Activated T-cell treated with anti-CD3 and anti-CD28 coated beads for 1 hour (primary cell): ENCODE measurements around the gene C5orf47.

Experiments used
- DNase-seq: peaks from one replicate; pipeline ENCODE4 v3.0.0-alpha.2; 2020; ENCODE audit warnings: low read depth

C5orf47 gene

GRCh38 chr5:173988554-173989431 lies at the start of gene C5orf47:
C5orf47 (plus strand) TSS chr5:173989170; CDS start chr5:173989264, 94 bp downstream.
- DNase-seq: no peak

DNA sequence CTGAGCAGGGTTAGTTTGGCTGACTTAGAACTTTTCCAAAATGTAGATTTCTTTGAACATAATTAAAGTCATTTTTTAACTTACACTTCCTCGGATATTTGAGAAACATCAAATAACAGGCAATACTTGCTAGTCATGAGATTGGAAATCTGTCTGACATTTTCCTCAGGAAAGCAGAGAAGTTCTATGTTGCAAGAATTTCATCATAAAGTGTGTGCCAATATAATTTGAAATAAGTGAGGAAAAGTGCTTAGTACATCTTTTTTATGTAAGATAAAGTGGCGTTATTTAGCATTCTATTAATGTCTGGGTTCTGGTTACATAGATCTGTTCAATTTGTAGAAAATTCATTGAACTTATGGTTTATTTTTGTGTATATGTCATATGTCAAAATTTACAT lies 48.7 kb upstream of the C5orf47 start:
- DNase-seq: no peak

GRCh38 chr5:173941102-173941501 lies 47.9 kb upstream of the C5orf47 start:
- no peak for DNase-seq

- DNase-seq: no peak
Measured at GRCh38 chr5:173941758-173942401, 47.1 kb upstream of the C5orf47 start.

- DNase-seq: no peak
Measured at GRCh38 chr5:173944511-173944910, 44.5 kb upstream of the C5orf47 start.

- no peak for DNase-seq
Measured at GRCh38 chr5:173945160-173945559, 43.8 kb upstream of the C5orf47 start.

DNA sequence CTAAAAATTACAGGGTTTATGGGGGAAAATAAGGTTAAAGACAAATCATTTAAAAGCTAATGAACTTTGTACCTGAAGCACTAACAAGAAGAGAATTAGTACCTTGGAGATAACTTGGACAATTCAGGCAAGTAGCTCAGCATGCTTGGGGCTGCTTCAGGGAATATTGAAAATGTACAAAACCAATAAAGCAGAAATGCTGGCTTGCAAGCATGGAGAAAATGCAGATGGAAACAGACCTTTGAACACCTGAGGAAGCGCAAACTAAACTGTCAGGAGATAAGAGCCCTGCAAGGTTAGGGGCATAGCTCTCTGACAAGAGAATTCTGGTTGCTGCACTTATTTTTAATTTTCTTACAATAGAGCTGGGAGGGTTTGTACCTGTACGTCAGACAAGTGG lies 42.6 kb upstream of the C5orf47 start:
- DNase-seq: no peak

DNA sequence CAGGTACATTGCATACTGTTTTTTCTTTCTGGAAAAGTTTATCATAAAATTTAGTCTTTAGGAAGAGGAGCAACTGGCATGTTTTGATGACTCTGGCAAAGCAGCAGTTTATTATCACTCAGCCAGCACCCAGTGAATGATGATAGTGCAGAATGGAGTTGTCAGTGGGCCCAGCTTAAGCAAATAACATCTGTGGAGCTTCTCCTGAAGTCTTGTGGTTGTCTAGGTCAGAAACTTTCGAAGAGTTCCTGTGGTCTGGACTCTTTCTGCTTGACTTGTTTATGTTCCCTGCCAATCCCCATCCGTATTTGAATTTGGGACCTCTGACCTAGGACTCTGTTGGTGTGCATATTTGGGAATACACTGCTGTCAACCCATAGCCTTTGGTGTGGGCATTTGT lies 38.1 kb upstream of the C5orf47 start:
- DNase-seq: no peak

DNA sequence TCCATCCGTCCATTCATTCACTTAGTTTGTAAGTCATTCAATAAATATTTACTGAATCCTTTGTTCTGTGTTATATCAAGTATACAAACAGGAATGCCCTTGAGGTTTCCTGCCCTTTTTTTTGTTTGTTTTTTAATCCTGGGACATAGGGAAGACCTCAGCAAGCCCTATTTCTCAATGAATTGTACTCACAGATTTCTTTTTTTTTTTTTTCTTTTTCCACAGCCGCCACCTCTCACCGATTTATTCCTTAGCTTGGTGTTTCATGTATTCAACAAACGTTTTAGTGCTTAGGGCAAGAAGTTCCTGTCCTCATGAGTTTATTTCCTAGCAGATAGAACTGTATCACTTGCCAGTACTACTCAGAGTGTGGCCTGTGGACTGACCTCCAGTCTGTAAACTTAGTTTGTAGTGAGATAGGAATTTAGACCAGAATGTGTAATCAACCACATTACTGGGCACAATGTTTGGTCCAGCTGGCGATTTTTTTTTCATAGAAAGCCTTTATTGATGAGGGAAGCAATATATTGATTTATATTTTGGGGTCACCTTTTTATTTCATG lies 35.4 kb upstream of the C5orf47 start:
- no peak for DNase-seq

GRCh38 chr5:173954671-173955521 lies 34.1 kb upstream of the C5orf47 start:
- DNase-seq: no peak

DNA sequence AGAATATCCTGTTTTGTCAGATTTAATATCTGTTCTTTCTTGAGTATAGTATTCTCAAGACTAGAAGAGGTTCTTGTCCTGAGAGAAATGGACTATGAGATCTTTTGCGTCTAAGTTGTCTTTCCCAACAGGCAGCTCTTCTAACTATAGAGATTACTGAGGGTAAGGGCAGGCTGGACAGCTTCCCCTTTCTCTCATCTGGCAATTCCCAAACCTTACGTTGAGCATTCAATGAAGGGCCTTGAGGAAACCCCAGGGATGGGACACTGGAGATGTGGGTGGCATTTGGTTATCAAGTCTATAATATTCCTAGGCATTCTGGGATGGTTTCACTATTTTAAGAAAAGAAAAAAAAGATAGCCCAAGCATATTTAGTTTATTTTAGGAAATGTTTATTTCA lies 28.0 kb upstream of the C5orf47 start:
- DNase-seq: no peak

DNA sequence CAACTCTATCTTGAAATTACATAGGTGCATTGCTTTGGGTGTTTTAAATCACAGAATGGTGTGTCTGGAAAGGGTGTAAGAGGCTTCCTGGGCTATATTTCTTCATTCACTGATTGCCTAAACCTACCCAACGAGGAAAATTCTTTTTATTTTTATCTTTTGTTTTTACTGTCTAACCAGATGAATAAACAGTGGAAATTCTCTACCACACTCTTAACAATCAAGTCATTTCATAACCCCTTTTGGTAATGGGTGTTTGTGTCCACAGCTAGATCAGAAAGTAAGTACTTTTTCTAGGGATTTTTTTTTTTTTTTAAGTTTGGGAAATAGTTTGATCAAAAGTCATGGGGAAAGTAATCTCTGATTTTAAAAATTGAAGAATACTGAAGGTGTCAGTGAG lies 27.6 kb upstream of the C5orf47 start:
- DNase-seq: no peak

- no peak for DNase-seq
Measured at GRCh38 chr5:173962436-173962972, 26.5 kb upstream of the C5orf47 start.

GRCh38 chr5:173963182-173963838 lies 25.7 kb upstream of the C5orf47 start:
- DNase-seq: no peak

GRCh38 chr5:173963867-173964441 lies 25.0 kb upstream of the C5orf47 start:
- DNase-seq: no peak

DNA sequence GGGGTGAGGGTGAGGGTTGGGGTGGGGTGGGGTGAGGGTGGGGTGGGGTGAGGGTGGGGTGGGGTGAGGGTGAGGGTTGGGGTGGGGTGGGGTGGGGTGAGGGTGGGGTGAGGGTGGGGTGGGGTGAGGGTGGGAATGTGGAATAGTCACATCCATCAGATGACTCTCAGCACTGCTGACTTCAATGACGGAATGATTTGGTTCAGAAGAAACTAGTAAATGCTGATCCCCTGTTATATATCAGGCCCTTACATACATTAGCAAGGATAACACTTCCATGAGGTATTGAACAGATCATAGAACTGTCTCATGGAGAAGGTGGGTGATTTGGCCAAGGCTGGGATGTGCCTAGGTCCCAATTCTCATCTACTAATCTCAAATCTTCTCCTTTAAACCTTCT lies 24.5 kb upstream of the C5orf47 start:
- no peak for DNase-seq

DNA sequence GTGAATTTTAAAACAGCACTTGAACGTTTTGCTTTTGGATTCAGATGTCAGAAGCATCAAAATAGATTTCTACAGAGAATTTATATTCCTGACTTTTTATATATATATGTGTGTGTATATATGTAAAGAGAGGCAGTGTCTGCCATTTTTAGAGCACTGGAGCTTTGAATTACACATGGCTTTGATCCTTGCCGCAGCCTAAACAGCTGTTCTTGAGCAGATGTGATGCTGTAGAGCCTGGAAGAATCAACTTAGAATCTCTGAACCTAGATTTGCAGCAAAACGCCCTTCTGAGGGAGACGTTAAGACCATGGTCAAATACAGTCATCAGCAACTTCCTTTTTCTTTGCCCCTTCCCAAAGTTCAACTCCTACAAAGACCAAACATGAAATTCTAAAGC lies 21.7 kb upstream of the C5orf47 start:
- DNase-seq: no peak

DNA sequence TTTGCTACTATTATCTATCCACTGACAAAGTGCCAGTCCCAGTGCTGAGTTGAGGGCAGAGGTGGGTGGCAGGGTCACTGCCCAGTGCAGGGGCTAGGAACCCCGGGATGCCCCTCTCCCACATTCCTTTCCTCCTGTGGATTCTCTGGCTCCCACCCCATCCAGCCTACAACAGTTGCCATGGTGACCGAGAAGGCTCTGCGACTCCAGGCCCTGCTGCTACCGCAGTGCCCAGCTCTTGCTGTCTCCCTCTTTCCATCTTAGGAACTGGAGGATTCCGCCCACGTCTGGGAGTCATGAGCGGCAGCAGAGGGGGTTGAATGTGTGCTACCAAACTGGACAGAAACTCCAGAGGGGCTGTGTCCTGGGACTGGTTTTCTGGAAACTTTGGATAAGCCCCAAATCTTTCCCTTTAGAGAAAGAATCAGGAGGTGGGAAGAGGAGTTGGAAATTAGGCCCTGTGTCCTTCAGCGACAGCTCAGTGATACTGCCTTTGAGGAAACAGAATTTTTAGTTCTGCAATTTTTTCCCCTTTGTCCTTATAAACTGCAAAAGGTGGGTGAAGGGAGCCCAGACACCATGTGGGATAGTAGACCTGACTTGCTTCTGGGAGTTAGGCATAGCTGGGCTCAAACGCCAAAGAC lies 20.7 kb upstream of the C5orf47 start:
- no peak for DNase-seq

DNA sequence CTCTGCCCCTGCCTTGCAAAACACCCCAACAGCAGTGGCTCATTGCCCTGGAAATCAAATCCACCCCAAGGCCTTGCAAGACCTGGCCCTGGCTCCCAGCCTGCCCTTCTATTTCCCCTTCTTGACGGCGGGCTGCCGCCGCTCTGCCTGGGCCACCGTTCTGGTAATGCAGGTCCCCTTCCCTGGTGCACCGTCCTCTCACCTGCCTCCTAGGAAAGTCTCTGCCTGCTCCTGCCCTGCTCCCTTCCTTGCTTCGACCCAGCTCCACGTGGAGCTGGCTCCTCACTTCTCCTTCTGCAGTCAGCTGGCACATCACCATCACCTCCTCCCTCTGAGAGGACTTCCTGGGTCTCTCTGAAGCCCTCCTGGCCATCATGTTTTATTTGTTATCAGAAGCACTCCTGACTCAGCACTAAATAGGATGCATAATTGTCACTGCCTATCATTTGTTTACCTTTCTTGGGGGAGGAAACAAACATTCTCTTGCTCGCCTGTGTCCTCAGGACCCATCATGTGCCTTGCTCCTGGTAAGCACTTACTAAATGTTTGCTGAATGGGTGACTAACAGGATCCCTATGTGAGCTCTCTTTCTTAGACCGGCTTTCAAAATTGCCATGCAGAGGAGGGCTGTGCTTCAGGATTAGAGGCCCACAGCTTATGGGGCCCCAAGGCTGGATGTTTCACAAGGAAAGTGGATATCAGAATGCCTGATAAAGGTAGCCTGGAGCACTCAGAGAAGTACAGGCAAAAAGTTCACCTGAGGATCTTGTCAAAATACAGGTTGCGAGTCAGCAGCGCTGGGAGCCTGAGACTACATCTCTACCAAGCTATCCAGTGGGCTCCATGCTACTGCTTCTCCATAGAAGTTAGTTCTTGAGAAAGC lies 19.6 kb upstream of the C5orf47 start:
- no peak for DNase-seq
